ENCODE results near the gene BTBD16. TPM values are rescaled to one million over a fixed set of nuclear protein-coding genes. Genes with fewer than 3 reads are reported as not detected.

Gene BTBD16
- total RNA-seq, 2 donors from 2014 or later: not detected

GRCh38 chr10:122239578-122240257 is 31.4 kb upstream of the BTBD16 start:
- DNase-seq: no peak
- no peaks in the 10 kb centered on the region for H3K36me3 Mint-ChIP-seq (ENCODE audit: insufficient read depth in 2 of 2)

DNA sequence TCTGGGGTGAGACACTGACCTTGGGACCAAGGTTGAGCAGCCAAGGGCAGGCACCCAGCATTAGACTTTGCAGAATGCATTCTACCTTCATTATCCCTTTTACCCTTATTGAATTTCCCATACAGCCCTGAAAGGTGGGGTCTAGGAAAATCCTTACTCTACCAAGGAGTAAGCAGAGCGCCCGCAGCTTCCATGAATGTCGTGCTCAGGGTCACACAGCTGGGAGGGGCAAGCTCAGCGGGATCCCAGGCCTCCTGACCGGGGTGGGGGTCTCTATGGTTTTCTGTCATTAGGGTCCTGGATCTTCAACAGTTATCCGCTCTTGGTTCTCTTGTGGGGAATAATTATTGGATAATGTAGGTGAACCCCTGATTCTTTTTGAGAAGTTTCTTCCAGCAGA is 30.7 kb upstream of the BTBD16 start:
- no peak for ATAC-seq (replicated peaks in 1 of 2)
- Mint-ChIP-seq H3K27ac (no peak overlapping the region), H3K9me3 (no peaks in the 10 kb centered on the region), H3K4me3 (no peak overlapping the region), H3K27me3 (ENCODE audit: low read depth) (no peaks in the 10 kb centered on the region), H3K36me3 (ENCODE audit: insufficient read depth in 2 of 2) (no peaks in the 10 kb centered on the region), H3K4me1 (ENCODE audit: low read depth) (no peaks in the 10 kb centered on the region)
- DNase-seq: no peak

More at GRCh38 chr10:122239578-122240257, 31.4 kb upstream of the BTBD16 start:
- H3K4me3 Mint-ChIP-seq: no peak overlapping the region
- no peaks in the 10 kb centered on the region for H3K9me3 Mint-ChIP-seq
- H3K27ac Mint-ChIP-seq: no peak overlapping the region
- H3K4me1 Mint-ChIP-seq (ENCODE audit: low read depth): no peaks in the 10 kb centered on the region
- no peak for ATAC-seq (replicated peaks in 1 of 2)
- H3K27me3 Mint-ChIP-seq (ENCODE audit: low read depth): no peaks in the 10 kb centered on the region

GRCh38 chr10:122241836-122242235 is 29.3 kb upstream of the BTBD16 start:
- H3K27ac Mint-ChIP-seq: no peak overlapping the region
- DNase-seq (no peak), ATAC-seq (replicated peaks in 1 of 2) (no peak)
- no peak overlapping the region for H3K4me3 Mint-ChIP-seq
- H3K27me3 Mint-ChIP-seq (ENCODE audit: low read depth): no peaks in the 10 kb centered on the region
- H3K36me3 Mint-ChIP-seq (ENCODE audit: insufficient read depth in 2 of 2): no peaks in the 10 kb centered on the region
- H3K4me1 Mint-ChIP-seq (ENCODE audit: low read depth): no peaks in the 10 kb centered on the region
- H3K9me3 Mint-ChIP-seq: no peaks in the 10 kb centered on the region

GRCh38 chr10:122243550-122243949 is 27.5 kb upstream of the BTBD16 start:
- Mint-ChIP-seq H3K36me3 (ENCODE audit: insufficient read depth in 2 of 2) (no peaks in the 10 kb centered on the region), H3K4me1 (ENCODE audit: low read depth) (no peaks in the 10 kb centered on the region), H3K27ac (no peak overlapping the region), H3K9me3 (no peaks in the 10 kb centered on the region), H3K4me3 (no peak overlapping the region), H3K27me3 (ENCODE audit: low read depth) (peaks cover 3% of the 10 kb centered on the region)
- no peak for ATAC-seq (replicated peaks in 1 of 2)
- no peak for DNase-seq

- Mint-ChIP-seq H3K4me3 (no peak overlapping the region), H3K9me3 (no peaks in the 10 kb centered on the region), H3K27ac (no peak overlapping the region), H3K27me3 (ENCODE audit: low read depth) (peaks cover 7% of the 10 kb centered on the region), H3K36me3 (ENCODE audit: insufficient read depth in 2 of 2) (no peaks in the 10 kb centered on the region), H3K4me1 (ENCODE audit: low read depth) (no peaks in the 10 kb centered on the region)
- DNase-seq: no peak
- ATAC-seq (replicated peaks in 1 of 2): no peak
Measured at GRCh38 chr10:122244001-122244975, 26.8 kb upstream of the BTBD16 start.

GRCh38 chr10:122245136-122245535 is 26.0 kb upstream of the BTBD16 start:
- Mint-ChIP-seq H3K36me3 (ENCODE audit: insufficient read depth in 2 of 2) (no peaks in the 10 kb centered on the region), H3K4me3 (no peak overlapping the region), H3K27me3 (ENCODE audit: low read depth) (peaks cover 7% of the 10 kb centered on the region), H3K4me1 (ENCODE audit: low read depth) (no peaks in the 10 kb centered on the region), H3K9me3 (no peaks in the 10 kb centered on the region), H3K27ac (no peak overlapping the region)
- ATAC-seq (replicated peaks in 1 of 2) (no peak), DNase-seq (no peak)

- ATAC-seq (replicated peaks in 1 of 2) (no peak), DNase-seq (no peak)
- Mint-ChIP-seq H3K27me3 (ENCODE audit: low read depth) (peaks cover 7% of the 10 kb centered on the region), H3K4me3 (no peak overlapping the region), H3K27ac (no peak overlapping the region), H3K9me3 (no peaks in the 10 kb centered on the region), H3K36me3 (ENCODE audit: insufficient read depth in 2 of 2) (no peaks in the 10 kb centered on the region), H3K4me1 (ENCODE audit: low read depth) (no peaks in the 10 kb centered on the region)
Measured at GRCh38 chr10:122245897-122246296, 25.2 kb upstream of the BTBD16 start.

DNA sequence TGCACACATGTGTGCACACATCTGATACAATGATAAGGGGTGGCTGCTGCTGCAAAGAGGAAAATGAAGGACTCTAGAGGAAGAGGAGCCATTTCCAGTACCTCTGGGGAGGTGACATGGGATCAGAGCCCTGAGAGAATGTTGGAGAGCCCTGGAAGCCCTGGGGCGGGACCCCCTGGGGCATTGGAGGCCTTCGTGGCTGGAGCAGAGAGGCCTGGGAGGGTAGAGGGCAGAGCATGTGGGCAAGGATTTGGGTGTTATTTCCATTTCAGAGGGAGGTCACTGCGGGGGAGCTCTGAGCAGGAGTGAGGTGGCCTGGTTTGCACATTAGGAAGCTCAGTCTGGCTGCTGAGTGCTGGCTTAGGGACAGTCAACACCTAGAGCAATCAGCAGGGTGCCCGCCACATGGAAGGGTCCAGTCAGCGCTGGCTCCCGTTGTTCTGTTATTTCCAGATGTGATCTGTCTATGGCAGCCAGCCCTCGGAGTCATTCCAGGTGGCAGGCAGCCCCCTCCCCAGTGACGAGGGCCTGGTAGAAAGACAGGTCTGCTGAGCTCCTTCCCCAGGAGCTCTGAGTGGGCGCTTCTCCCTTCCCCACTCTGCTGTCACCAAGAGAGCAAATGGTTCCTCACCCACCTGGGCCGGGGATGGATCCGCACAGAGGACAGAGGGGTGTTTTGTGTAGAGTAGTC is 24.1 kb upstream of the BTBD16 start:
- Mint-ChIP-seq H3K4me1 (ENCODE audit: low read depth) (no peaks in the 10 kb centered on the region), H3K9me3 (no peaks in the 10 kb centered on the region), H3K36me3 (ENCODE audit: insufficient read depth in 2 of 2) (no peaks in the 10 kb centered on the region), H3K27ac (no peak overlapping the region), H3K4me3 (no peak overlapping the region), H3K27me3 (ENCODE audit: low read depth) (peaks cover 7% of the 10 kb centered on the region)
- ATAC-seq (replicated peaks in 1 of 2) (no peak), DNase-seq (no peak)

- Mint-ChIP-seq H3K27me3 (ENCODE audit: low read depth) (peaks cover 7% of the 10 kb centered on the region), H3K4me3 (no peak overlapping the region)
- ATAC-seq (replicated peaks in 1 of 2): no peak
Measured at GRCh38 chr10:122248356-122249302, 22.5 kb upstream of the BTBD16 start.

GRCh38 chr10:122249303-122249850 is 21.7 kb upstream of the BTBD16 start:
- no peak overlapping the region for H3K4me3 Mint-ChIP-seq
- no peak for DNase-seq
- no peaks in the 10 kb centered on the region for H3K4me1 Mint-ChIP-seq (ENCODE audit: low read depth)
- H3K27ac Mint-ChIP-seq: no peak overlapping the region
- peaks cover 7% of the 10 kb centered on the region for H3K27me3 Mint-ChIP-seq (ENCODE audit: low read depth)
- no peaks in the 10 kb centered on the region for H3K9me3 Mint-ChIP-seq
- no peak for ATAC-seq (replicated peaks in 1 of 2)
- H3K36me3 Mint-ChIP-seq (ENCODE audit: insufficient read depth in 2 of 2): no peaks in the 10 kb centered on the region

More at GRCh38 chr10:122248356-122249302, 22.5 kb upstream of the BTBD16 start:
- Mint-ChIP-seq H3K36me3 (ENCODE audit: insufficient read depth in 2 of 2) (no peaks in the 10 kb centered on the region), H3K9me3 (no peaks in the 10 kb centered on the region), H3K27ac (no peak overlapping the region), H3K4me1 (ENCODE audit: low read depth) (no peaks in the 10 kb centered on the region)
- DNase-seq: no peak

- no peak for DNase-seq
- no peaks in the 10 kb centered on the region for H3K9me3 Mint-ChIP-seq
Measured at GRCh38 chr10:122249991-122250750, 20.9 kb upstream of the BTBD16 start.

More at GRCh38 chr10:122249991-122250750, 20.9 kb upstream of the BTBD16 start:
- no peak for ATAC-seq (replicated peaks in 1 of 2)
- Mint-ChIP-seq H3K36me3 (ENCODE audit: insufficient read depth in 2 of 2) (no peaks in the 10 kb centered on the region), H3K4me1 (ENCODE audit: low read depth) (no peaks in the 10 kb centered on the region), H3K27me3 (ENCODE audit: low read depth) (peaks cover 7% of the 10 kb centered on the region), H3K4me3 (no peak overlapping the region), H3K27ac (no peak overlapping the region)
